Panc1 (cell line): ENCODE results near the gene ALG5. TPM values are rescaled to one million over a fixed set of nuclear protein-coding genes. Genes with fewer than 3 reads are reported as not detected.

Experiments
- ATAC-seq: fragments of 200-7000 bp; cut with Tn5 transposase; 2 replicates; pipeline ENCODE4 v1.9.1; 2020; ENCODE audit warnings: mild to moderate bottlenecking, moderate library complexity
- BruUV-seq: library from RNA; stranded (reverse); fragments of 400-500 nt; replicated peaks from 2 replicates; lab custom pipeline; 2021; lab: Mats Ljungman, UMichigan
- CTCF ChIA-PET: fragments of 300-600 bp; sonication (Branson Sonifier 250); formaldehyde crosslinking; loops from one replicate; lab custom pipeline; 2022; ENCODE audit warnings: antibody characterized with exemption; lab: Charles Lee
- POLR2A ChIA-PET: fragments of 300-600 bp; sonication (Branson Sonifier 250); formaldehyde crosslinking; loops from one replicate; lab custom pipeline; 2022; ENCODE audit warnings: antibody characterized with exemption; lab: Charles Lee
- DNase-seq: peaks from one replicate; pipeline ENCODE4 v3.0.0-alpha.2; 2010; ENCODE audit warnings: low read depth, low spot score
- H3K27ac ChIP-seq: 2 replicates; pipeline ENCODE4 v1.5.1; 2011; ENCODE audit warnings: mild to moderate bottlenecking, low read length, inconsistent platforms
- H3K27me3 ChIP-seq: fragments of 200-500 bp; sonication (Bioruptor generic); 2 replicates; pipeline ENCODE4 v1.6.0; 2014; ENCODE audit warnings: low read length, inconsistent platforms; ENCODE audit not compliant: control insufficient read depth, insufficient read depth
- H3K36me3 ChIP-seq: fragments of 200-500 bp; sonication (Bioruptor generic); 2 replicates; pipeline ENCODE4 v1.5.1; 2014; ENCODE audit warnings: inconsistent platforms, mild to moderate bottlenecking, low read length, moderate library complexity; ENCODE audit not compliant: control insufficient read depth, insufficient read depth
- H3K4me1 ChIP-seq: 2 replicates; pipeline ENCODE4 v1.5.1; 2011; ENCODE audit warnings: inconsistent platforms, mild to moderate bottlenecking, low read length, moderate library complexity; ENCODE audit not compliant: control insufficient read depth, insufficient read depth
- H3K4me3 ChIP-seq, 2 experiments: 2 replicates each; pipeline ENCODE4 v1.5.1; 2011 to 2012; ENCODE audit warnings: low read depth in 2 of 2, low read length in 2 of 2, mild to moderate bottlenecking in 2 of 2, inconsistent platforms in 1 of 2, moderate library complexity in 1 of 2
- H3K9me3 ChIP-seq: fragments of 200-500 bp; sonication (Bioruptor generic); 2 replicates; pipeline ENCODE4 v1.5.1; 2014; ENCODE audit warnings: low read depth, mild to moderate bottlenecking, inconsistent platforms, low read length, moderate library complexity; ENCODE audit not compliant: control insufficient read depth, insufficient read depth
- CTCF ChIP-seq: fragments of 450-650 bp; IDR thresholded peaks from 2 replicates; pipeline ENCODE4 v1.5.1; 2017; ENCODE audit warnings: mild to moderate bottlenecking
- POLR2AphosphoS5 ChIP-seq: IDR thresholded peaks from 2 replicates; pipeline ENCODE4 v1.6.1; 2012; ENCODE audit warnings: mild to moderate bottlenecking, low read depth, low read length, moderate library complexity
- REST ChIP-seq, 2 experiments: IDR thresholded peaks; 2 replicates each; pipeline ENCODE4 v1.6.1; 2011 to 2012; ENCODE audit warnings: low read depth in 2 of 2, control low read depth in 1 of 2, low read length in 1 of 2, mild to moderate bottlenecking in 1 of 2, moderate library complexity in 1 of 2; ENCODE audit not compliant: insufficient read depth in 1 of 2
- SIN3A ChIP-seq: IDR thresholded peaks from 2 replicates; pipeline ENCODE4 v1.6.1; 2012; ENCODE audit warnings: low read depth, mild to moderate bottlenecking, low read length, moderate library complexity, borderline replicate concordance; ENCODE audit not compliant: insufficient read depth
- TCF7L2 ChIP-seq: IDR thresholded peaks from 2 replicates; pipeline ENCODE4 v1.6.1; 2011; ENCODE audit warnings: mild to moderate bottlenecking, low read depth, low read length, inconsistent platforms
- in situ Hi-C: cut with HindIII; loops from 2 replicates; pipeline ENCODE4 v1.10.0; 2016; ENCODE audit warnings: low sequenced_read_pairs, low pct_unique_long_range_greater_than_20kb
- intact Hi-C: fragments of 100-400 bp; cut with micrococcal nuclease; formaldehyde crosslinking; loops from one replicate; pipeline ENCODE4 v1.10.0; 2022; ENCODE audit not compliant: unreplicated experiment
- total RNA-seq: library from RNA; stranded (reverse); gene quantifications from one replicate; pipeline ENCODE4 v1.2.1, GENCODE V29; 2021; ENCODE audit not compliant: unreplicated experiment

ALG5 gene
- total RNA-seq, 1 experiment from 2014 or later, result 19.3 TPM

GRCh38 chr13:36907821-36908220, 91.3 kb downstream of the ALG5 start:
- Histone ChIP-seq H3K27me3 (no peaks in the 10 kb centered on the region), H3K4me3 (no peak overlapping the region), H3K4me1 (no peaks in the 10 kb centered on the region), H3K9me3 (no peaks in the 10 kb centered on the region), H3K36me3 (no peaks in the 10 kb centered on the region), H3K27ac (no peak overlapping the region)
- CTCF ChIA-PET, result no interaction called here
- BruUV-seq, result no TSS peak
- intact Hi-C loops, result no loop called here
- ATAC-seq, result no peak
- POLR2A ChIA-PET, result no interaction called here
- in situ Hi-C loops, result no loop called here
- DNase-seq, result no peak
- TF ChIP-seq REST (IDR thresholded peaks at IDR 0.05; ENCODE audit: insufficient read depth in 1 of 2, low read depth in 2 of 2, low read length in 1 of 2), result no peak
- TF ChIP-seq CTCF, result no peak
- no peak for TF ChIP-seq TCF7L2
- no peak for TF ChIP-seq POLR2AphosphoS5
- TF ChIP-seq SIN3A, result no peak

- no peak overlapping the region for H3K4me3 ChIP-seq
- H3K4me1 ChIP-seq, result no peaks in the 10 kb centered on the region
- H3K27me3 ChIP-seq, result no peaks in the 10 kb centered on the region
- H3K9me3 ChIP-seq, result no peaks in the 10 kb centered on the region
- ATAC-seq (no peak), DNase-seq (no peak)
- BruUV-seq, result no TSS peak
- no peak overlapping the region for H3K27ac ChIP-seq
- H3K36me3 ChIP-seq, result no peaks in the 10 kb centered on the region
- intact Hi-C loops (no loop called here), in situ Hi-C loops (no loop called here)
- ChIA-PET POLR2A (no interaction called here), CTCF (no interaction called here)
- TF ChIP-seq REST (IDR thresholded peaks at IDR 0.05; ENCODE audit: insufficient read depth in 1 of 2, low read depth in 2 of 2, low read length in 1 of 2) (no peak), SIN3A (no peak), CTCF (no peak), TCF7L2 (no peak), POLR2AphosphoS5 (no peak)
Observed at GRCh38 chr13:36907266-36907665, 91.9 kb downstream of the ALG5 start.
